OCI-LY1 (cell line): Measurements from ENCODE around the gene CENPVL3.

Experiments used
- H2AFZ ChIP-seq: fragments of 200-600 bp; sonication (generic), shearing (Covaris generic); 2 replicates; pipeline ENCODE4 v1.6.0; 2014; ENCODE audit warnings: antibody characterized with exemption, mild to moderate bottlenecking, low read length
- H3F3A ChIP-seq: fragments of 200-600 bp; sonication (generic), shearing (Covaris generic); 2 replicates; pipeline ENCODE4 v1.6.0; 2014; ENCODE audit warnings: mild to moderate bottlenecking, antibody characterized with exemption, low read length, moderate library complexity; ENCODE audit not compliant: insufficient read depth
- H3K27ac ChIP-seq: fragments of 200-600 bp; sonication (generic); 2 replicates; pipeline ENCODE4 v1.5.1; 2014; ENCODE audit warnings: low read length, mixed run types, mild to moderate bottlenecking, low read depth; ENCODE audit not compliant: poor library complexity, severe bottlenecking
- H3K27me3 ChIP-seq: fragments of 200-600 bp; sonication (generic); 2 replicates; pipeline ENCODE4 v1.6.0; 2014; ENCODE audit warnings: antibody characterized with exemption, mild to moderate bottlenecking, low read length, moderate library complexity; ENCODE audit not compliant: insufficient read depth
- H3K36me3 ChIP-seq: fragments of 200-600 bp; sonication (generic); 2 replicates; pipeline ENCODE4 v1.6.1; 2014; ENCODE audit warnings: mild to moderate bottlenecking, antibody characterized with exemption, low read length, moderate library complexity, mixed read lengths; ENCODE audit not compliant: insufficient read depth
- H3K4me1 ChIP-seq: fragments of 200-600 bp; sonication (generic); 2 replicates; pipeline ENCODE4 v1.5.1; 2014; ENCODE audit warnings: mild to moderate bottlenecking, low read length, moderate library complexity; ENCODE audit not compliant: insufficient read depth, severe bottlenecking
- H3K4me2 ChIP-seq: fragments of 200-600 bp; sonication (generic), shearing (Covaris generic); 2 replicates; pipeline ENCODE4 v1.6.1; 2014; ENCODE audit warnings: low read length
- H3K4me3 ChIP-seq: fragments of 200-600 bp; sonication (generic); 2 replicates; pipeline ENCODE4 v1.5.1; 2014; ENCODE audit warnings: low read length, low read depth, mild to moderate bottlenecking, mixed read lengths; ENCODE audit not compliant: poor library complexity, severe bottlenecking
- H3K79me2 ChIP-seq: fragments of 200-600 bp; shearing (Covaris generic); 2 replicates; pipeline ENCODE4 v1.6.1; 2016; ENCODE audit warnings: mixed run types, low read length, mixed read lengths; ENCODE audit not compliant: insufficient read depth
- H3K9ac ChIP-seq: fragments of 200-600 bp; sonication (generic), shearing (Covaris generic); 2 replicates; pipeline ENCODE4 v1.6.1; 2014; ENCODE audit warnings: mild to moderate bottlenecking, low read length, mixed read lengths
- H3K9me2 ChIP-seq: fragments of 200-600 bp; sonication (generic), shearing (Covaris generic); 2 replicates; pipeline ENCODE4 v1.6.1; 2014; ENCODE audit warnings: low read depth, mild to moderate bottlenecking, low read length, mixed read lengths
- H3K9me3 ChIP-seq: fragments of 200-600 bp; shearing (Covaris generic); 2 replicates; pipeline ENCODE4 v1.6.1; 2014; ENCODE audit warnings: low read length, mixed read lengths
- H4K20me1 ChIP-seq: fragments of 200-600 bp; sonication (generic), shearing (Covaris generic); 2 replicates; pipeline ENCODE4 v1.6.0; 2016; ENCODE audit warnings: mild to moderate bottlenecking, low read length; ENCODE audit not compliant: insufficient read depth
- CTCF ChIP-seq: fragments of 200-600 bp; sonication (generic), shearing (Covaris generic); IDR thresholded peaks from 2 replicates; pipeline ENCODE4 v1.5.1; 2017; ENCODE audit warnings: mild to moderate bottlenecking, antibody characterized with exemption, low read length, moderate library complexity, mixed read lengths
- EZH2 ChIP-seq: fragments of 200-600 bp; sonication (generic), shearing (Covaris generic); IDR thresholded peaks from 2 replicates; pipeline ENCODE4 v1.8.0; 2017; ENCODE audit warnings: borderline replicate concordance, mixed run types, mild to moderate bottlenecking, antibody characterized with exemption, low read length, moderate library complexity, mixed read lengths

Gene CENPVL3

GRCh38 chrX:51608126-51608525 is 10.6 kb downstream of the CENPVL3 start:
- Histone ChIP-seq H3K4me2 (no peak overlapping the region), H3K9me3 (no peaks in the 10 kb centered on the region), H4K20me1 (no peaks in the 10 kb centered on the region), H3K27ac (no peak overlapping the region), H3K36me3 (no peaks in the 10 kb centered on the region), H2AFZ (no peak overlapping the region), H3F3A (no peaks in the 10 kb centered on the region), H3K79me2 (no peaks in the 10 kb centered on the region), H3K4me3 (no peak overlapping the region), H3K4me1 (no peaks in the 10 kb centered on the region), H3K9ac (no peak overlapping the region), H3K9me2 (no peaks in the 10 kb centered on the region), H3K27me3 (no peaks in the 10 kb centered on the region)
- TF ChIP-seq EZH2 (no peak), CTCF (no peak)

- Histone ChIP-seq H3F3A (no peaks in the 10 kb centered on the region), H3K36me3 (no peaks in the 10 kb centered on the region), H3K4me3 (no peak overlapping the region), H2AFZ (no peak overlapping the region), H3K27me3 (no peaks in the 10 kb centered on the region), H3K4me2 (no peak overlapping the region), H3K4me1 (no peaks in the 10 kb centered on the region), H3K9ac (no peak overlapping the region), H3K27ac (no peak overlapping the region), H3K9me3 (no peaks in the 10 kb centered on the region), H4K20me1 (no peaks in the 10 kb centered on the region), H3K9me2 (no peaks in the 10 kb centered on the region), H3K79me2 (no peaks in the 10 kb centered on the region)
- TF ChIP-seq EZH2 (no peak), CTCF (no peak)
Observed at GRCh38 chrX:51606446-51606845, 12.3 kb downstream of the CENPVL3 start.

GRCh38 chrX:51598899-51599298 is 19.8 kb downstream of the CENPVL3 start:
- Histone ChIP-seq H3F3A (no peaks in the 10 kb centered on the region), H3K36me3 (no peaks in the 10 kb centered on the region), H3K79me2 (no peaks in the 10 kb centered on the region), H3K27me3 (no peaks in the 10 kb centered on the region), H3K4me2 (no peak overlapping the region), H2AFZ (no peak overlapping the region), H3K27ac (no peak overlapping the region), H4K20me1 (no peaks in the 10 kb centered on the region), H3K9me2 (no peaks in the 10 kb centered on the region), H3K4me1 (no peaks in the 10 kb centered on the region), H3K4me3 (no peak overlapping the region), H3K9ac (no peak overlapping the region), H3K9me3 (no peaks in the 10 kb centered on the region)
- TF ChIP-seq CTCF = no peak
- no peak for TF ChIP-seq EZH2
